ENCODE results near the gene ZBTB34. TPM values are rescaled to one million over a fixed set of nuclear protein-coding genes. Genes with fewer than 3 reads are reported as not detected.

The ZBTB34 gene
- total RNA-seq, 6 donors from 2014 or later, result 9.5 to 21.3 (median 13.5) TPM

- Histone ChIP-seq H3K36me3 (peaks cover 0 to 28% (median 8%) of the 10 kb centered on the region in 4 donors), H3K4me1 (peaks cover 0 to 30% (median 10%) of the 10 kb centered on the region in 4 donors), H3K9me3 (no peaks in the 10 kb centered on the region), H3K4me3 (no peak overlapping the region), H3K27me3 (no peaks in the 10 kb centered on the region), H3K27ac (no peak overlapping the region)
- TF ChIP-seq CTCF (IDR thresholded peaks at IDR 0.05) (no peak), POLR2A (IDR thresholded peaks at IDR 0.05) (no peak), EP300 (IDR thresholded peaks at IDR 0.05) (no peak), POLR2AphosphoS5 (IDR thresholded peaks at IDR 0.05) (no peak)
- DNase-seq (peak in 1 of 2 donors; percentile 25), ATAC-seq (ENCODE audit: low FRiP score in 2 of 2) (no peak)
- WGBS, 2 donors, result 87 to 90% methylated on average over 6 to 8 of the region's 8 CpGs
Observed at GRCh38 chr9:126839301-126839700, 21.1 kb upstream of the ZBTB34 start.

GRCh38 chr9:126842220-126842842 is 18.1 kb upstream of the ZBTB34 start:
- H3K9me3 ChIP-seq, result no peaks in the 10 kb centered on the region
- no peaks in the 10 kb centered on the region for H3K27me3 ChIP-seq
- H3K27ac ChIP-seq, result no peak overlapping the region
- no peak overlapping the region for H3K4me3 ChIP-seq
- DNase-seq (peak in 1 of 2 donors; percentile 14), ATAC-seq (ENCODE audit: low FRiP score in 2 of 2) (no peak)
- TF ChIP-seq POLR2AphosphoS5 (IDR thresholded peaks at IDR 0.05) (no peak), EP300 (IDR thresholded peaks at IDR 0.05) (no peak), CTCF (IDR thresholded peaks at IDR 0.05) (no peak), POLR2A (IDR thresholded peaks at IDR 0.05) (no peak)
- peaks cover 0 to 15% (median 4%) of the 10 kb centered on the region in 4 donors for H3K36me3 ChIP-seq
- 94 to 96% methylated on average over 11 to 13 of the region's 13 CpGs for WGBS, 2 donors
- H3K4me1 ChIP-seq, result peaks cover 0 to 16% (median 4%) of the 10 kb centered on the region in 4 donors

- no peaks in the 10 kb centered on the region for H3K9me3 ChIP-seq
- H3K27me3 ChIP-seq, result no peaks in the 10 kb centered on the region
- WGBS, 2 donors, result 73 to 79% methylated on average over 10 of the region's 10 CpGs
- H3K27ac ChIP-seq, result no peak overlapping the region
- H3K4me1 ChIP-seq, result peaks cover 0 to 14% (median 3%) of the 10 kb centered on the region in 4 donors
- H3K36me3 ChIP-seq, result peaks cover 0 to 12% (median 4%) of the 10 kb centered on the region in 4 donors
- H3K4me3 ChIP-seq, result no peak overlapping the region
- ATAC-seq (ENCODE audit: low FRiP score in 2 of 2) (peak in 1 of 2 donors; percentile 61), DNase-seq (no peak)
- TF ChIP-seq POLR2A (IDR thresholded peaks at IDR 0.05), result no peak
- TF ChIP-seq POLR2AphosphoS5 (IDR thresholded peaks at IDR 0.05), result no peak
- no peak for TF ChIP-seq CTCF (IDR thresholded peaks at IDR 0.05)
- TF ChIP-seq EP300 (IDR thresholded peaks at IDR 0.05), result no peak
Observed at GRCh38 chr9:126842977-126843799, 17.3 kb upstream of the ZBTB34 start.

GRCh38 chr9:126844085-126844484 is 16.4 kb upstream of the ZBTB34 start:
- TF ChIP-seq POLR2A (IDR thresholded peaks at IDR 0.05) (no peak), EP300 (IDR thresholded peaks at IDR 0.05) (no peak), POLR2AphosphoS5 (IDR thresholded peaks at IDR 0.05) (no peak), CTCF (IDR thresholded peaks at IDR 0.05) (no peak)
- H3K27me3 ChIP-seq, result no peaks in the 10 kb centered on the region
- peaks cover 0 to 10% (median 0%) of the 10 kb centered on the region in 4 donors for H3K4me1 ChIP-seq
- no peaks in the 10 kb centered on the region for H3K9me3 ChIP-seq
- DNase-seq (no peak), ATAC-seq (ENCODE audit: low FRiP score in 2 of 2) (no peak)
- no peak overlapping the region for H3K27ac ChIP-seq
- no peak overlapping the region for H3K4me3 ChIP-seq
- 57 to 59% methylated on average over 5 of the region's 5 CpGs for WGBS, 2 donors
- peaks cover 0 to 5% (median under 1%) of the 10 kb centered on the region in 4 donors for H3K36me3 ChIP-seq
